ENCODE measurements around the gene EIF4A2. TPM values are rescaled to one million over a fixed set of nuclear protein-coding genes. Genes with fewer than 3 reads are reported as not detected.

Gene EIF4A2
- total and polyA plus RNA-seq, 9 of the 15 experiments (the other 6 are each of a cell fraction or from before 2014, with no cell fraction given): 307 to 754 (median 435) TPM

GRCh38 chr3:186826976-186827857 is 43.8 kb downstream of the EIF4A2 start (continued):
- TF ChIP-seq TRIM25 (IDR thresholded peaks at IDR 0.05; ENCODE audit: borderline replicate concordance) (no peak), RAD51 (IDR thresholded peaks at IDR 0.05; ENCODE audit: borderline replicate concordance, low read depth) (no peak), GTF3C2 (IDR thresholded peaks at IDR 0.05; ENCODE audit: borderline replicate concordance, extremely low read depth, insufficient read length) (no peak), ZNF124 (CRISPR knock-in tag; IDR thresholded peaks at IDR 0.05) (no peak), CBX8 (IDR thresholded peaks at IDR 0.05; ENCODE audit: borderline replicate concordance, extremely low read depth, low read depth, low read length, poor library complexity, severe bottlenecking) (no peak), SMARCA5 (IDR thresholded peaks at IDR 0.05) (no peak), SMC3 (conservative IDR thresholded peaks at IDR 0.05; ENCODE audit: insufficient read depth, low read depth, low read length) (no peak), ZNF277 (CRISPR knock-in tag; IDR thresholded peaks at IDR 0.05; ENCODE audit: borderline replicate concordance) (no peak), PCBP2 (IDR thresholded peaks at IDR 0.05; ENCODE audit: low read depth, low read length, poor library complexity, severe bottlenecking) (no peak), SRSF1 (IDR thresholded peaks at IDR 0.05; ENCODE audit: low read depth, low read length) (no peak), HMGN3 (IDR thresholded peaks at IDR 0.05; ENCODE audit: borderline replicate concordance, extremely low read depth, insufficient read length, low read depth, low read length) (peak; percentile 58), SRSF7 (optimal IDR thresholded peaks at IDR 0.05; ENCODE audit: low read depth, low read length) (no peak), POLR2G (IDR thresholded peaks at IDR 0.05; ENCODE audit: low read depth, low read length) (peak; percentile 91), TBP (optimal IDR thresholded peaks at IDR 0.05; ENCODE audit: low read depth, low read length) (peak; percentile 50), MCM3 (IDR thresholded peaks at IDR 0.05) (no peak), MEF2A (IDR thresholded peaks at IDR 0.05; ENCODE audit: control insufficient read depth, low read depth, low read length) (no peak), PPARD (CRISPR knock-in tag; IDR thresholded peaks at IDR 0.05) (no peak)
- TF ChIP-seq, protein P1, sequence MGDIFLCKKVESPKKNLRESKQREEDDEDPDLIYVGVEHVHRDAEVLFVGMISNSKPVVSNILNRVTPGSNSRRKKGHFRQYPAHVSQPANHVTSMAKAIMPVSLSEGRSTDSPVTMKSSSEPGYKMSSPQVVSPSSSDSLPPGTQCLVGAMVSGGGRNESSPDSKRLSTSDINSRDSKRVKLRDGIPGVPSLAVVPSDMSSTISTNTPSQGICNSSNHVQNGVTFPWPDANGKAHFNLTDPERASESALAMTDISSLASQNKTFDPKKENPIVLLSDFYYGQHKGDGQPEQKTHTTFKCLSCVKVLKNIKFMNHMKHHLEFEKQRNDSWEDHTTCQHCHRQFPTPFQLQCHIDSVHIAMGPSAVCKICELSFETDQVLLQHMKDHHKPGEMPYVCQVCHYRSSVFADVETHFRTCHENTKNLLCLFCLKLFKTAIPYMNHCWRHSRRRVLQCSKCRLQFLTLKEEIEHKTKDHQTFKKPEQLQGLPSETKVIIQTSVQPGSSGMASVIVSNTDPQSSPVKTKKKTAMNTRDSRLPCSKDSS (IDR thresholded peaks at IDR 0.05; ENCODE audit: low read depth, partially characterized antibody): no peak

Measured in K562 (cell line).